SU-DHL-6 (cell line): ENCODE results near the gene VAT1.
"Not testable (repeated sequence)": the region's sequence is repeated elsewhere in the genome, so short reads cannot be mapped to it uniquely, and the experiment has no call there.

Experiments
- H2AFZ ChIP-seq: fragments of 200-600 bp; sonication (generic); 2 replicates; pipeline ENCODE4 v1.6.1; 2014; ENCODE audit warnings: low read depth, mild to moderate bottlenecking, moderate library complexity, mixed read lengths, antibody characterized with exemption, low read length; ENCODE audit not compliant: severe bottlenecking
- H3F3A ChIP-seq: fragments of 200-600 bp; shearing (Covaris generic); 2 replicates; pipeline ENCODE4 v1.6.0; 2016; ENCODE audit warnings: antibody characterized with exemption, mild to moderate bottlenecking; ENCODE audit not compliant: insufficient read depth
- H3K27ac ChIP-seq: fragments of 200-600 bp; sonication (generic); 2 replicates; pipeline ENCODE4 v1.5.1; 2016; ENCODE audit warnings: low read depth, mild to moderate bottlenecking, low read length, moderate library complexity, mixed read lengths
- H3K27me3 ChIP-seq: fragments of 200-600 bp; sonication (generic), shearing (Covaris generic); 2 replicates; pipeline ENCODE4 v1.6.0; 2014; ENCODE audit warnings: mild to moderate bottlenecking, low read length
- H3K36me3 ChIP-seq: fragments of 200-600 bp; sonication (generic); 2 replicates; pipeline ENCODE4 v1.6.1; 2014; ENCODE audit warnings: mild to moderate bottlenecking, low read length, mixed read lengths
- H3K4me2 ChIP-seq: fragments of 300-600, 200-600 bp; shearing (Covaris generic), sonication (generic); 2 replicates; pipeline ENCODE4 v1.6.0; 2014; ENCODE audit warnings: low read length, low read depth, mild to moderate bottlenecking; ENCODE audit not compliant: poor library complexity, severe bottlenecking
- H3K4me3 ChIP-seq: fragments of 200-600 bp; sonication (generic); 2 replicates; pipeline ENCODE4 v1.5.1; 2014; ENCODE audit warnings: antibody characterized with exemption, low read length, mild to moderate bottlenecking, mixed read lengths; ENCODE audit not compliant: insufficient read depth, poor library complexity, severe bottlenecking
- H3K79me2 ChIP-seq: fragments of 200-600 bp; sonication (generic); 2 replicates; pipeline ENCODE4 v1.6.1; 2014; ENCODE audit warnings: mild to moderate bottlenecking, low read length, moderate library complexity; ENCODE audit not compliant: insufficient read depth
- H3K9ac ChIP-seq: fragments of 200-600 bp; sonication (generic); 2 replicates; pipeline ENCODE4 v1.7.0; 2014; ENCODE audit warnings: mild to moderate bottlenecking, low read length
- H3K9me2 ChIP-seq: fragments of 200-600 bp; sonication (generic); replicated peaks from 2 replicates; pipeline ENCODE4 v1.6.1; 2014; ENCODE audit warnings: low read length; ENCODE audit not compliant: insufficient read depth
- H3K9me3 ChIP-seq: fragments of 200-600 bp; sonication (generic); 2 replicates; pipeline ENCODE4 v1.6.1; 2014; ENCODE audit warnings: low read length, mixed read lengths; ENCODE audit not compliant: insufficient read depth
- H4K20me1 ChIP-seq: fragments of 200-600 bp; sonication (generic); 2 replicates; pipeline ENCODE4 v1.6.1; 2014; ENCODE audit warnings: low read depth, mild to moderate bottlenecking, antibody characterized with exemption, low read length, moderate library complexity, mixed read lengths
- EZH2phosphoT487 ChIP-seq: fragments of 200-600 bp; sonication (generic), shearing (Covaris generic); conservative IDR thresholded peaks from 2 replicates; pipeline ENCODE4 v1.6.1; 2018; ENCODE audit warnings: mild to moderate bottlenecking, antibody characterized with exemption, low read length, moderate library complexity, mixed read lengths
- TF ChIP-seq, protein P1 (sequence below): fragments of 200-600 bp; sonication (generic); IDR thresholded peaks from one replicate; pipeline ENCODE4 v1.5.1; 2017; ENCODE audit warnings: antibody characterized with exemption, mild to moderate bottlenecking, low read length, moderate library complexity; ENCODE audit not compliant: insufficient read depth, poor library complexity, severe bottlenecking

Gene VAT1

DNA sequence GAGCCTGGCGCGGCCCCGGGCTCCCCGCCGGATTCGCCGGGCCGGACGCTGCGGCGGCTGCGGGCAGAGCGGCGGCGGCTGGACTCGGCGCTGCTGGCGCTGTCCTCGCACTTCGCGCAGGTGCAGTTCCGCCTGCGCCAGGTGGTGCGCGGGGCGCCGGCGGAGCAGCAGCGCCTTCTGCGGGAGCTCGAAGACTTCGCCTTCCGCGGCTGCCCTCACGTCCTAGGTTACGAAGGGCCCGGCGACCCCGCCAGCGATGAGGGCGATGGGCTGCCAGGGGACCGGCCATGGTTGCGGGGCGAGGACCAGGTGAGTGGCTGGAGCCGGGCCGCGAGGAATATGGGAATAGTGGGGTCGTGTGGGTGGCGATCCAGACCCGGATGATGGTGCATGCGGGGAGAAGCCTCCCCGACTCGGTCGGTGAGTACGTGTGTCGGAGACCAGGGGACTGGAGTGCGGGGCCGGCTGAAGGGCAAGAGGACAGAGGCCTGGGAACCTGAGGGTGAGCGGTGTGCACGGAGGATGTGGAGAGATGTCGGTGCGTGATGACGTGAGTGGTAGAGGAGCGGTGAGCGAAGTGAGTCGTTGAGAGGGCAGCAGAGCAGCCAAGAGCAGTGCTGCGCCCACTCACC, 41.3 kb downstream of the VAT1 start:
- peak overlapping the region; percentile 77 for H3K27ac ChIP-seq
- H2AFZ ChIP-seq = peak overlapping the region; percentile 55
- H3K4me3 ChIP-seq = peak overlapping the region; percentile 67
- peak overlapping the region; percentile 87 for H3K4me2 ChIP-seq
- TF ChIP-seq, protein P1, sequence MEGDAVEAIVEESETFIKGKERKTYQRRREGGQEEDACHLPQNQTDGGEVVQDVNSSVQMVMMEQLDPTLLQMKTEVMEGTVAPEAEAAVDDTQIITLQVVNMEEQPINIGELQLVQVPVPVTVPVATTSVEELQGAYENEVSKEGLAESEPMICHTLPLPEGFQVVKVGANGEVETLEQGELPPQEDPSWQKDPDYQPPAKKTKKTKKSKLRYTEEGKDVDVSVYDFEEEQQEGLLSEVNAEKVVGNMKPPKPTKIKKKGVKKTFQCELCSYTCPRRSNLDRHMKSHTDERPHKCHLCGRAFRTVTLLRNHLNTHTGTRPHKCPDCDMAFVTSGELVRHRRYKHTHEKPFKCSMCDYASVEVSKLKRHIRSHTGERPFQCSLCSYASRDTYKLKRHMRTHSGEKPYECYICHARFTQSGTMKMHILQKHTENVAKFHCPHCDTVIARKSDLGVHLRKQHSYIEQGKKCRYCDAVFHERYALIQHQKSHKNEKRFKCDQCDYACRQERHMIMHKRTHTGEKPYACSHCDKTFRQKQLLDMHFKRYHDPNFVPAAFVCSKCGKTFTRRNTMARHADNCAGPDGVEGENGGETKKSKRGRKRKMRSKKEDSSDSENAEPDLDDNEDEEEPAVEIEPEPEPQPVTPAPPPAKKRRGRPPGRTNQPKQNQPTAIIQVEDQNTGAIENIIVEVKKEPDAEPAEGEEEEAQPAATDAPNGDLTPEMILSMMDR = no peak
- TF ChIP-seq EZH2phosphoT487 = no peak
- no peaks in the 10 kb centered on the region for H3K9me2 ChIP-seq
- peaks cover 6% of the 10 kb centered on the region; the same call in 1 of the 2 replicates for H3F3A ChIP-seq
- peaks cover 16% of the 10 kb centered on the region; the same call in 1 of the 2 replicates for H3K79me2 ChIP-seq
- H3K9me3 ChIP-seq = no peaks in the 10 kb centered on the region
- no peaks in the 10 kb centered on the region for H3K27me3 ChIP-seq
- H4K20me1 ChIP-seq = no peaks in the 10 kb centered on the region
- peak overlapping the region; percentile 85 for H3K9ac ChIP-seq
- no peaks in the 10 kb centered on the region for H3K36me3 ChIP-seq

DNA sequence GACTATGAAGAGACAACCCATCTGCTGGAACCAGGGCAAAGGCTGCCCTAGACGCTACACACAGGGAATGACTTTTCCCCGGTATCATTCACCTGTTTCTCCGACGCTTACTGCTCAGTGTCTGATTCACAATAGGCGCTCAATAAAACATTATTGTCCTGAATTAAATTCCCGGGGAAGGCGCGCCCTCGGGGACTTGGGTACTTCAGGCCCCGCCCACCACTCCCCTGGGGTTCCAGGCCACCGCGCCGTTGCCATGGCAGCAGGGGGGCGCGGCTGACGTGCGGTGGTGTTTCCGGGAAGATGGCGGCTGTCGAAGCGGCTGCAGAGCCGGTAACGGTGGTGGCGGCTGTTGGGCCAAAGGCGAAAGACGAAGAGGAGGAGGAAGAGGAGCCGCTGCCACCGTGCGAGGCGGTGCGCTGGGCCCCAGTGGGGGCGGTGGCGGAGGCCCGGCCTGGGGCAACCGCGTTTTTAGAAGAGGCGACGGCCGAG, 41.9 kb downstream of the VAT1 start, which contains the start of gene RUNDC1:
TSS of gene RUNDC1 (plus strand) at position 292 of the 492 bp plus-strand sequence. CDS start at position 304, 12 bp downstream.
- H3F3A ChIP-seq = peaks cover 6% of the 10 kb centered on the region; the same call in 1 of the 2 replicates
- H3K4me2 ChIP-seq = peak within 1 kb of the TSS; percentile 87
- TF ChIP-seq EZH2phosphoT487 = no peak
- TF ChIP-seq, protein P1 = no peak
- H2AFZ ChIP-seq = peak within 1 kb of the TSS; percentile 67
- peaks cover 16% of the 10 kb centered on the region; the same call in 1 of the 2 replicates for H3K79me2 ChIP-seq
- H3K9ac ChIP-seq = peak within 1 kb of the TSS; percentile 85
- peak within 1 kb of the TSS; percentile 77 for H3K27ac ChIP-seq
- no peaks in the 10 kb centered on the region for H3K27me3 ChIP-seq
- H3K9me3 ChIP-seq = no peaks in the 10 kb centered on the region
- no peaks in the 10 kb centered on the region for H4K20me1 ChIP-seq
- no peaks in the 10 kb centered on the region for H3K36me3 ChIP-seq
- no peaks in the 10 kb centered on the region for H3K9me2 ChIP-seq
- peak within 1 kb of the TSS; percentile 67 for H3K4me3 ChIP-seq

DNA sequence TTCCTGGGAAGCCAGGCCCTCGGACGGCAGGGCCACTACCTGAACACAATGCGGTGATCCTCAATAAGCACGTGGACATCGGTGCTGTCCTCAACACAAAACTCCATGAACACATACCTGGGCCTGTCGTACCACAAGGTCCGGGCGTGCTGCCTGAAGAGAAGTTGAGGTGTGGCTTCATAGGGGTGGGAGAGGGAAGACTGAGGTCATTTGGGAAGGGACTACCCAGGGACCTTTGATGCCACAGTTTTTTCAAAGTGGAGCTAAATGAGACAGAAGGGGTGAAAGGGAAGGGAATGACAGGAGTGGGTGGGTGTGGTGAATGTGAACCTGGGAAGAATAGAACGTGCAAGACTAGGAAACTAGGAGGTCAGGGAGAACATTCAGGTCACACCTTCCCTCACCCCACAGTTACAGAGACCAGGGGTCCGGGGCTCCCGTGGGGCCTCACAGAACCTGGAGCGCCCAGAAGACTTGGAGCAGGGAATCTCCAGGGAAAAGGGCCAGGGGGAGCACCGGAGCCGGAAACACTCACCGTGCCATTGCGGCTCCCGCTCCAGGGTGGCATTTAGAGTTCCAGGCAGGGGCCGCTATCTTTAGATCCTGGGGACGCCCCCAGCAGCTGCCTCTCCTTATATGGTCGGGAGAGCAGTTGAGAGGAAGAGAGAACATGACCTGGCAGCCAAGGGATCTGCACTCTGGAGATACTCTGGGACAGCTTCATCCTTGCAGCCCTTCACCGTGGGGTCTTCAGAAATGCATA, 42.5 kb downstream of the VAT1 start, which contains the start of gene PTGES3L:
TSS of gene PTGES3L (minus strand) at position 570 of the 763 bp plus-strand sequence. CDS start at position 543, 27 bp downstream.
- Histone ChIP-seq H4K20me1 (no peaks in the 10 kb centered on the region), H3F3A (peaks cover 6% of the 10 kb centered on the region; the same call in 1 of the 2 replicates), H3K79me2 (peaks cover 16% of the 10 kb centered on the region; the same call in 1 of the 2 replicates)

DNA sequence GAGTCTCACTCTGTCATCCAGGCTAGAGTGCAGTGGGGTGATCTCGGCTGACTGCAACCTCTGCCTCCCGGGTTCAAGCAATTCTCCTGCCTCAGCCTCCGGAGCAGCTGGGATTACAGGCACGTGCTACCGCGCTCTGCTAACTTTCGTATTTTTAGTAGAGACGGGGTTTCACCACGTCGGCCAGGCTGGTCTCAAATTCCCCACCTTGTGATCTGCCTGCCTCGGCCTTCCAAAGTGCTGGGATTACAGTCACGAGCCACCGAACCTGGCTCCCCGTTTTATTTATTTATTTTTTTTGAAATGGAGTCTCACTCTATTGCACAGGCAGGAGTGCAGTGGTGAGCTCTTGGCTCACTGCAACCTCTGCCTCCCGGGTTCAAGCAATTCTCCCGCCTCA, 46.5 kb downstream of the VAT1 start:
- not testable (repeated sequence) for H2AFZ ChIP-seq, H3K9ac ChIP-seq, H3K36me3 ChIP-seq, H3K4me2 ChIP-seq, H3K9me2 ChIP-seq, H3K27me3 ChIP-seq, H4K20me1 ChIP-seq, H3K27ac ChIP-seq, H3K9me3 ChIP-seq, H3K4me3 ChIP-seq, H3F3A ChIP-seq, H3K79me2 ChIP-seq

More for the DNA sequence above, 42.5 kb downstream of the VAT1 start, which contains the start of gene PTGES3L:
- Histone ChIP-seq H3K4me3 (peak within 1 kb of the TSS; percentile 67), H3K9me3 (no peaks in the 10 kb centered on the region), H3K27me3 (no peaks in the 10 kb centered on the region), H3K4me2 (peak within 1 kb of the TSS; percentile 87), H3K9me2 (no peaks in the 10 kb centered on the region), H3K9ac (peak within 1 kb of the TSS; percentile 85), H3K36me3 (no peaks in the 10 kb centered on the region), H2AFZ (peak within 1 kb of the TSS; percentile 67), H3K27ac (peak within 1 kb of the TSS; percentile 77)
- TF ChIP-seq, protein P1 = no peak
- no peak for TF ChIP-seq EZH2phosphoT487
